ENCODE data around the gene RHBDL3. TPM values are rescaled to one million over a fixed set of nuclear protein-coding genes. Genes with fewer than 3 reads are reported as not detected.

RHBDL3 gene
- total RNA-seq, 1 experiment from 2014 or later, result 12.5 TPM

DNA sequence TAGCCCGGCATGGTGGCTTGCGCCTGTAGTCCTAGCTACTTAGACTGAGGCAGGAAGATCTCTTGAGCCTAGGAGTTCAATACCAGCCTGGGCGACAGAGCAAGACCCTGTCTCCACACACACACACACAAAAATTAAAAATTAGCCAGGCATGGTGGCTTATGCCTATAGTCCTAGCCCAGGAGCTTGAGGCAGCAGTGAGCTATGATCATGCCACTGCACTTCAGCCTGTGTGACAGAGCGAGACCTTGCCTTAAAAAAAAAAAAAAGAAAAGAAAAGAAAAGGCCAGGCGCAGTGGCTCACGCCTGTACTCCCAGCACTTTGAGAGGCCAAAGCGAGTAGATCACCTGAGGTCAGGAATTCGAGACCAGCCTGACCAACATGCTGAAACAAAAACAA, 52.4 kb downstream of the RHBDL3 start:
- no peak overlapping the region for H2BK20ac ChIP-seq (ENCODE audit: low read depth, low read length, poor library complexity, severe bottlenecking)
- no peak overlapping the region for H2BK5ac ChIP-seq (ENCODE audit: insufficient read length, low read length)
- no peak overlapping the region for H4K5ac ChIP-seq (ENCODE audit: insufficient read length, low read depth, low read length)
- H3K18ac ChIP-seq (ENCODE audit: insufficient read length, low read depth, low read length), result no peak overlapping the region
- DNase-seq, result no peak
- H3K23ac ChIP-seq (ENCODE audit: insufficient read length, low read depth, low read length), result no peak overlapping the region
- no peak overlapping the region for H2AFZ ChIP-seq (ENCODE audit: low read length)
- no peaks in the 10 kb centered on the region for H3K9me3 ChIP-seq (ENCODE audit: control insufficient read depth, low read depth, low read length)
- no peaks in the 10 kb centered on the region for H4K20me1 ChIP-seq (ENCODE audit: control insufficient read depth, insufficient read depth, insufficient read length)
- H4K91ac ChIP-seq (ENCODE audit: insufficient read length, low read depth, low read length), result no peak overlapping the region
- no peak overlapping the region for H2AK5ac ChIP-seq (ENCODE audit: insufficient read length, low read length)
- H3K27me3 ChIP-seq (ENCODE audit: insufficient read depth, low read length), result no peaks in the 10 kb centered on the region
- Mint-ChIP-seq H3K27ac (peak overlapping the region in 1 of 3 experiments; percentile 90; a peak in 2 of 7 replicates), H3K4me3 (no peak overlapping the region), H3K4me1 (peaks cover 26 to 35% of the 10 kb centered on the region in 2 experiments), H3K36me3 (ENCODE audit: insufficient read depth in 1 of 3, low read depth in 3 of 3) (peaks cover 1 to 31% (median 7%) of the 10 kb centered on the region in 3 experiments; a peak in 6 of 7 replicates), H3K27me3 (ENCODE audit: low read depth) (peaks cover 3% of the 10 kb centered on the region; the same call in 1 of the 2 replicates), H3K9me3 (no peaks in the 10 kb centered on the region)
- H3K4me1 ChIP-seq (ENCODE audit: insufficient read depth, low read length), result no peaks in the 10 kb centered on the region
- no peak overlapping the region for H4K8ac ChIP-seq (replicated peaks; ENCODE audit: insufficient read length, low read depth, low read length)
- H2BK15ac ChIP-seq (ENCODE audit: low read depth, low read length), result no peak overlapping the region
- H3K79me1 ChIP-seq (ENCODE audit: insufficient read depth, low read depth, low read length, poor library complexity, severe bottlenecking), result no peaks in the 10 kb centered on the region
- TF ChIP-seq, protein P1, sequence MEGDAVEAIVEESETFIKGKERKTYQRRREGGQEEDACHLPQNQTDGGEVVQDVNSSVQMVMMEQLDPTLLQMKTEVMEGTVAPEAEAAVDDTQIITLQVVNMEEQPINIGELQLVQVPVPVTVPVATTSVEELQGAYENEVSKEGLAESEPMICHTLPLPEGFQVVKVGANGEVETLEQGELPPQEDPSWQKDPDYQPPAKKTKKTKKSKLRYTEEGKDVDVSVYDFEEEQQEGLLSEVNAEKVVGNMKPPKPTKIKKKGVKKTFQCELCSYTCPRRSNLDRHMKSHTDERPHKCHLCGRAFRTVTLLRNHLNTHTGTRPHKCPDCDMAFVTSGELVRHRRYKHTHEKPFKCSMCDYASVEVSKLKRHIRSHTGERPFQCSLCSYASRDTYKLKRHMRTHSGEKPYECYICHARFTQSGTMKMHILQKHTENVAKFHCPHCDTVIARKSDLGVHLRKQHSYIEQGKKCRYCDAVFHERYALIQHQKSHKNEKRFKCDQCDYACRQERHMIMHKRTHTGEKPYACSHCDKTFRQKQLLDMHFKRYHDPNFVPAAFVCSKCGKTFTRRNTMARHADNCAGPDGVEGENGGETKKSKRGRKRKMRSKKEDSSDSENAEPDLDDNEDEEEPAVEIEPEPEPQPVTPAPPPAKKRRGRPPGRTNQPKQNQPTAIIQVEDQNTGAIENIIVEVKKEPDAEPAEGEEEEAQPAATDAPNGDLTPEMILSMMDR (conservative IDR thresholded peaks at IDR 0.05), result no peak
- H3K56ac ChIP-seq (ENCODE audit: insufficient read length, low read depth, low read length), result no peak overlapping the region
- no peak overlapping the region for H2BK12ac ChIP-seq (ENCODE audit: insufficient read length, low read depth, low read length)
- H3K14ac ChIP-seq (ENCODE audit: insufficient read depth, low read length), result no peak overlapping the region
- H3K79me2 ChIP-seq (ENCODE audit: insufficient read depth, low read length), result no peaks in the 10 kb centered on the region; the same call in 1 of the 2 replicates
- no peak overlapping the region for H3K27ac ChIP-seq (ENCODE audit: insufficient read length, low read depth, low read length)
- H3K4me2 ChIP-seq (ENCODE audit: insufficient read depth, insufficient read length, low read length), result no peak overlapping the region
- H2BK120ac ChIP-seq (ENCODE audit: low read depth, low read length, poor library complexity, severe bottlenecking), result no peak overlapping the region
- no peak overlapping the region for H3K4ac ChIP-seq (ENCODE audit: low read depth, low read length)
- WGBS (ENCODE audit: extremely low coverage, insufficient read length, low lambda C conversion rate), result no CpG with 5 or more reads among the region's 8 CpGs
- H3K9ac ChIP-seq (ENCODE audit: extremely low read depth, insufficient read length, low read length), result no peak overlapping the region
- H3K23me2 ChIP-seq (ENCODE audit: insufficient read length, low read depth, low read length, poor library complexity, severe bottlenecking), result no peaks in the 10 kb centered on the region
- no peak overlapping the region for H3T11ph ChIP-seq (ENCODE audit: low read length)
